ENCODE data around the gene IFNL1.
"Not testable (repeated sequence)": the region's sequence is repeated elsewhere in the genome, so short reads cannot be mapped to it uniquely, and the experiment has no call there.

IFNL1 gene

GRCh38 chr19:39270036-39270871, 26.0 kb upstream of the IFNL1 start:
- DNase-seq = no peak

GRCh38 chr19:39273859-39274258, 22.3 kb upstream of the IFNL1 start:
- DNase-seq = not testable (repeated sequence)

GRCh38 chr19:39275578-39275977, 20.6 kb upstream of the IFNL1 start:
- DNase-seq = no peak

GRCh38 chr19:39276740-39277139, 19.5 kb upstream of the IFNL1 start:
- DNase-seq = no peak

DNA sequence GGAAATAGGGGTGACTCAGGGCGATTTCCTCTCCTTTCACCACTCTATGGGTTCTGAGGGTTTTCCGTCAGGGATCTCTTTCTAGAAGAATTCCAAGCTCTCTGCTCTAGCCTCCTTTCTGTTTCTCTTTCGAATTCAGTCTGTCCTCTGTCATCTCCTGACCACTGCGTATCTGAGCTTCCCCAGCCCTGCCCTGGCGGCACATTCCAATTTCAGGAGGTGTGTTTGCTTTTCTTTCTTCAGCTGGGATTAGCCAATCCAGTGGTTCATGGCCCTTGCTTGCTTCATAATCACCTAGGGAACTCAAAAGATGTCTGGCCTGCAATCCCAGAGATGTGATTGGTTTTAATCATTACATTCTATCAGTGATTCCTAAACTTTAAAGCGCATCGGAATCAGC, 18.6 kb upstream of the IFNL1 start:
- no peak for DNase-seq

GRCh38 chr19:39282021-39282420, 14.2 kb upstream of the IFNL1 start:
- no peak for DNase-seq

- DNase-seq = no peak
Observed at GRCh38 chr19:39284032-39284431, 12.2 kb upstream of the IFNL1 start.

GRCh38 chr19:39293394-39293793, 2.8 kb upstream of the IFNL1 start:
- no peak for DNase-seq

- no peak for DNase-seq
Observed at GRCh38 chr19:39296906-39297305, 699 bp downstream of the IFNL1 start.

DNA sequence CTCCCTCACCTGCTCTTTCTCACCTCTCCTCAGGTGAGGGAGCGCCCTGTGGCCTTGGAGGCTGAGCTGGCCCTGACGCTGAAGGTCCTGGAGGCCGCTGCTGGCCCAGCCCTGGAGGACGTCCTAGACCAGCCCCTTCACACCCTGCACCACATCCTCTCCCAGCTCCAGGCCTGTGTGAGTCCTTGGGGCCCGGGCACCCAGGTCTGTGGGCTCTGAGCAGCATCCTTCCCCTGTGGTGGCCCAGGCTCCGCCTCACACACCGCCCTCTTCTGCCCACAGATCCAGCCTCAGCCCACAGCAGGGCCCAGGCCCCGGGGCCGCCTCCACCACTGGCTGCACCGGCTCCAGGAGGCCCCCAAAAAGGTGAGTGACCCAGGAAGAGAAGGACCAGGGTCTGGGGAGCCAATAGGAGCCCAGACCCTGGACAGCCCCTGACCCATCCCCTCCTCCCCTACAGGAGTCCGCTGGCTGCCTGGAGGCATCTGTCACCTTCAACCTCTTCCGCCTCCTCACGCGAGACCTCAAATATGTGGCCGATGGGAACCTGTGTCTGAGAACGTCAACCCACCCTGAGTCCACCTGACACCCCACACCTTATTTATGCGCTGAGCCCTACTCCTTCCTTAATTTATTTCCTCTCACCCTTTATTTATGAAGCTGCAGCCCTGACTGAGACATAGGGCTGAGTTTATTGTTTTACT, 1.9 kb downstream of the IFNL1 start:
- no peak for DNase-seq

DNA sequence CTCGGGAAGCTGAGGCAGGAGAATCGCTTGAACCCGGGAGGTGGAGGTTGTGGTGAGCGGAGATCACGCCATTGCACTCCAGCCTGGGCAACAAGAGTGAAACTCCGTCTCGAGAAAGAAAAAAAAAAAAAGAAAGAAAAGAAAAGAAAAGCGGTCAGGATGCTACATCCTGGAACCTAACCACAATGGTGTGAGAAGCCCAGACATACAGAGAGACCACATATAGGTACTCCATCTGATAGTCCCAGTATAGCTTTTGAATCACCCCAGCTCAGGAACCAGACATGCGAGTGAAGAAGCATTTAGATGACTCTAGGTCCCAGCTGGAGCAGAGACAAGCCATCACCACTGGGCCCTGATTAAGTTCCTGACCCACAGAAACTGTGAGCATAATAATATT, 3.2 kb downstream of the IFNL1 start:
- DNase-seq = no peak

DNA sequence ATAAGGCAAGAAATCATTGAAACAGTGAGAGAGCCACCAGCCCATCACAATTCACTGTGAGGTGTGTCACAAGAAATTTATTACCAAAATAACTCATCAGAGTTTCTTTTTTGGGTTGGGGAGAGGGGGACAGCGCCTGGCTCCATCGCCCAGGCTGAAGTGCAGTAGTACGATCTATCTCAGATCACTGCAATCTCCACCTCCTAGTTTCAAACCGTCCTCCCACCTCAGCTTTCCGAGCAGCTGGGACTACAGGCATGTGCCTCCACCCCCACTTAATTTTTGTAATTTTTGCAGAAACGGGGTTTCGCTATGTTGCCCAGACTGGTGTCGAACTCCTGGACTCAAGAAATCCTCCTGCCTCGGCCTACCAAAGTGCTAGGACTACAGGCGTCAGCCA, 3.6 kb downstream of the IFNL1 start:
- DNase-seq = no peak

DNA sequence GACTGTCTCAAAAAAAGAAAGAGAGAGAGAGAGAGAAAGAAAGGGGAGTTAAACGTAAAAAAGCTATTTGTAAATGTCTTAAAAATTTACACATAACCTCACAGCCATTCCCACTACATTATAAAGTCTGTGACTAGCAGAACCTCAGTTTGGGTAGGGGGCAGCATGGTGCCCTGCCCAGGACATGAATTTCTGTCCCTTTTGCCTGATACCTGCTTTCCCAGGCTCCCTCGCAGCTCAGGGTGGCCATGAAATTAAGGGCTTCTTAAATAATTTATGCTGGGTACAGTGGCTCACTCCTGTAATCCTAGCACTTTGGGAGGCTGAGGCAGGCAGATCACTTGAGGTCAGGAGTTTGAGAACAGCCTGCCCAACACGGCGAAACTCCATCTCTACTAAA, 4.8 kb downstream of the IFNL1 start:
- no peak for DNase-seq

DNA sequence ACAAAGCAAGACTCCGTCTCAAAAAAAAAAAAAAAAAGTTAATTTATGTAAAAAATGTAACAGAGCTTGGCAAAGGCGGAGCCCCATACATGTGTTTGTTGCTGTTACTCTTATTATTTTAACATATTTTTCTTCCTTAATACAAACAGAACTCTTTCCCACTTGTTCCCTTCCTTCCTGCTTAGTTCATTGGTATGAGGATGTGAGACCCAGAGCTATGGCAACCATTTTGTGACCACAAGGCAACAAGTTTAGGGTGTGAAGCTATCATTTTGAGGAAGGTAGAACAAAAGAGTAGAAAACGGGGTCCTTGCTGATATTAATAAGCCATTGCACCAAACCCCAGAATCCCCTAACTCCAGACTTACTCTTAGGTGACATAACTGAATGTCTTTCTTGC, 5.4 kb downstream of the IFNL1 start:
- DNase-seq = no peak

DNA sequence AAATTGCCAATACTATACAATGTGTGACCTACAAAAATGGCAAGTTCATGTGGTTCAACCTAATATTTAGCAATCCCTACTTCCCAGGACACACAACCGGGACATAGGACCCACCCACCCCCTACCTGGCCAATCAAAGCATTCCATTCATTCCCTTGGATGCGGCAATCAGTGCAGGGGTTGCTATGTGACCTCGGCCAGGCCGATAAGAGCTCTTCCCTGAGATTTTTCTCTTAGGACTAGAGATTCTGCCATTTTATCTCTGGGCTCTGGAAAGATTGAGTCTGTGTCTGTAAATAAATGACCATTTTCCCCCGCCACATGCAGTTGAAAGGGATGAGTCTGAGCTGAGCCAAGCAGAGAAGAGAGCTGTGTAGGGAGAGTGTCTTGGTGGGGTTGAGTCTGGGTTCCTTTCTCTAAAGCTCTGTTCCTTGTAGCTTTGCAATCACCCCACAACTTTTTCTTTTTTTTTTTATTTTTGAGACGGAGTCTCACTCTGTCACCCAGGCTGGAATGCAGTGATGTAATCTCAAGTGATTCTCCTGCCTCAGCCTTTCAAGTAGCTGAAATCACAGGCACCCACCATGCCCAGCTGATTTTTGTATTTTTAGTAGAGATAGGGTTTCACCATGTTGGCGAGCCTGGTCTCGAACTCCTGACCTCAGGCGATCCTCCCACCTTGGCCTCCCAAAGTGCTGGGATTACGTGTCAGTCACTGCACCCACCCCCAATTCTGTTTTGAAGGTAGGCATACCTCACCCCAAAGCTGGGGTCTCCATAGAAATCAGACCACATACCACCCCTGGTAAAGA, 7.4 kb downstream of the IFNL1 start:
- DNase-seq = no peak

GRCh38 chr19:39304185-39304513, 7.9 kb downstream of the IFNL1 start:
- no peak for DNase-seq

DNA sequence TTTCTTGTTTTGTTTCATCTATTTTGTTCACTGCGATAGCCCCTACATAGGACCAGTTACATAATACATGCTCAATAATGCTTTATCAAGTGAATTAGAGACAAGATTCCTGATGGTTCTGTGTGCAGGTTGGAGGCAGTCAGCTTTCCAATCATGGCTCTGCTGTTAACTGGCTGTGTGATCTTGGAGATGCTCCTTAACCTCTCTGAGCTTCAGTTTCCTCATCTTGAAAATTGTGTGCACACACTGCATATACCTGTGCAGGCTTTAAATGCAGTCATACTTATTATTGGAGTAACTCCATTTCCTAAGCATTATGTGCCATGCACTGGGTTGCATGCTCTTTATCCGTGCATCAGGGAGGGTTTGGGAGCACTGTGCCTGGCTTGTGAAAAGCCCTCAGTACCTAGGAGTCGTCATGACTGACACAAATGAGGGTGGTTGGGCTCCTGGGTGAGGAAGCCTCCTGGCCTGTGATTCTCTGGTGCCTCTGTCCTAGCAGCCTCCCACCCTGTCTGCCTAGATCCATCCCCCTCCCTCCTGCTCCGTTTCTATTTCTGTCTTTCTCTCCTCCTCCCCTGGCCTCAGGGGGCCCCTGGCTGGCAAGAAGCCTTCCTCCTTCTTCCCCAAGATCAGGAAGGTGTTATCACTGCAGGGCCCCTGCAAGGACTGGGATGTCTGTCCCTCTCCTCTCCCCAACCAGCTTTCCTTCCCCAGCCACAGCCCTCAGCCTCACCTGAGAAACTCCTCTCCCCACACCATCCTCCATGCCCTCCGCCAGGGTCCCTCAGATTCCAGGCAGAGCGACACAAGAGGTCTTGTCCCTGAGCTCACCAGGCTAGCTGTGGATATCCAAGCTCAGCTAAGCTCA, 8.7 kb downstream of the IFNL1 start:
- DNase-seq = no peak

GRCh38 chr19:39306075-39306474, 9.9 kb downstream of the IFNL1 start:
- DNase-seq = no peak

DNA sequence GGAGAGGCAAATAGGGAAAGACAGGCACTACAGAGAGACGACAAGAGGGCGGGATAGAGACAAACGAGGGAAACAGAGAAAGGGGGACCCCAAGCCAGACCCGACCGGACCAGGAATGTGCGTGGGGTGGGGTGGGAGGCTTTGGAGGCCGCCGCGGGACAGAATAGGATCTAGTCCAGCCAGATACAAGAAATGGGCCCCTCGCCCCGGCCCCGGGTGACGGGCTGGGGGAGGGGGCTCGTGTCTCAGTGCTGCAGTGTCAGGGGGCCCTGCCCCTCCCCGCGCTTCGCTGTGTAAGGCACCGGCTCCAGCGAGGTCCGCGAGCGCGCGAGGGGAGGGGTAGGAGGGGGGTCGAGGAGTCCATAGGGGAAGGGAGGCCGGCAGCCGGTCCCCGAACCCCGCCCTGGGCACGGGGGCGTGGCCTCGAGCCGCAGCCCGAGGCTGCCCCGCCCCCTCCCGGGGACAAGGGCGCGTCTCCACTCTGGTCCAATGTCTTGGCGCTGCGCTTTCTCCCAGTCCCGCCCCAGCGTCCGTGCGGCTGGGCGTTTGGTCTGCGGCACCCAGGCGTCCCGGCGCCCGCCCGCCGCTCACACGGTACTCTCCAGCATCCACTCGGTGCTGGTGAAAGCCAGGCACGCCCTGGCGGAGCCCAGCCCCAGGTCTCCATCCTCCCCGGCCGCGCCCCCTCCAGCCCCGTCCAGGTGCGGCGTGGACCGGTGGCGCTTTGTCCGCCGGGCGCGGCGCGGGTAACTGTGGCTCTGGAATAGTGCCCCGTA, 11.0 kb downstream of the IFNL1 start:
- DNase-seq = peak; percentile 36

- DNase-seq = no peak
Observed at GRCh38 chr19:39307822-39308530, 11.8 kb downstream of the IFNL1 start.
